ENCODE results near the gene FNBP1. TPM values are rescaled to one million over a fixed set of nuclear protein-coding genes. Genes with fewer than 3 reads are reported as not detected.

The FNBP1 gene
- total and polyA plus RNA-seq, 4 donors: 16.0 to 94.3 (median 29.5) TPM

DNA sequence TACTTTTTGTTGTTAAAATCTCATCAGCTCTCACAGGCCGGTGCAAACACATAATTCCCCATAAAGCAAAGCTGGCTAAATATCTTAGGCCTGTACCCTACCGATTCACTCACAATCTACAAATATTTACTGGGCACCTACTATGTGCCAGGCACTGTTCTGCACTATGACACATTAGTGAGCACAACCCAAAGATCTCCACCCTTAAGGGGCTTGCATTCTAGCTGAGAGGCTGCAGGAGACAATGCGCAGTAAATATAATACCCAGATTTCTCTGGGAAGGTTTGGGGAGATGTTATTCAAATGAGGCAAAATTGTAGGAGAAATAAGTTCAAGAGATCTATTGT lies 53.7 kb downstream of the FNBP1 start:
- H3K4me3 ChIP-seq: no peak overlapping the region
- H3K27ac ChIP-seq (ENCODE audit: low read depth in 1 of 2, low read length in 1 of 2): no peak overlapping the region
- WGBS, 2 donors: 67 to 96% methylated on average over 3 of the region's 3 CpGs
- no peaks in the 10 kb centered on the region for H3K27me3 ChIP-seq (ENCODE audit: control insufficient read depth in 3 of 3, insufficient read depth in 3 of 3, low read length in 2 of 3)
- H3K4me1 ChIP-seq (ENCODE audit: control insufficient read depth in 5 of 5, insufficient read depth in 5 of 5, low read length in 5 of 5): peaks cover 0 to 2% (median 0%) of the 10 kb centered on the region in 5 donors
- DNase-seq (no peak), ATAC-seq (ENCODE audit: insufficient read depth, low FRiP score) (no peak)
- no peaks in the 10 kb centered on the region for H3K9me3 ChIP-seq (ENCODE audit: control insufficient read depth in 4 of 4, insufficient read depth in 3 of 4, low read length in 3 of 4)
- TF ChIP-seq, protein P1, sequence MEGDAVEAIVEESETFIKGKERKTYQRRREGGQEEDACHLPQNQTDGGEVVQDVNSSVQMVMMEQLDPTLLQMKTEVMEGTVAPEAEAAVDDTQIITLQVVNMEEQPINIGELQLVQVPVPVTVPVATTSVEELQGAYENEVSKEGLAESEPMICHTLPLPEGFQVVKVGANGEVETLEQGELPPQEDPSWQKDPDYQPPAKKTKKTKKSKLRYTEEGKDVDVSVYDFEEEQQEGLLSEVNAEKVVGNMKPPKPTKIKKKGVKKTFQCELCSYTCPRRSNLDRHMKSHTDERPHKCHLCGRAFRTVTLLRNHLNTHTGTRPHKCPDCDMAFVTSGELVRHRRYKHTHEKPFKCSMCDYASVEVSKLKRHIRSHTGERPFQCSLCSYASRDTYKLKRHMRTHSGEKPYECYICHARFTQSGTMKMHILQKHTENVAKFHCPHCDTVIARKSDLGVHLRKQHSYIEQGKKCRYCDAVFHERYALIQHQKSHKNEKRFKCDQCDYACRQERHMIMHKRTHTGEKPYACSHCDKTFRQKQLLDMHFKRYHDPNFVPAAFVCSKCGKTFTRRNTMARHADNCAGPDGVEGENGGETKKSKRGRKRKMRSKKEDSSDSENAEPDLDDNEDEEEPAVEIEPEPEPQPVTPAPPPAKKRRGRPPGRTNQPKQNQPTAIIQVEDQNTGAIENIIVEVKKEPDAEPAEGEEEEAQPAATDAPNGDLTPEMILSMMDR (IDR thresholded peaks at IDR 0.05; ENCODE audit: control extremely low read depth, extremely low read depth): no peak
- no peak overlapping the region for H3K9ac ChIP-seq (ENCODE audit: insufficient read depth in 1 of 2, low read length in 2 of 2)
- peaks cover 0 to 5% (median 0%) of the 10 kb centered on the region in 4 donors for H3K36me3 ChIP-seq (ENCODE audit: control insufficient read depth in 4 of 4, insufficient read depth in 4 of 4, low read length in 4 of 4)

DNA sequence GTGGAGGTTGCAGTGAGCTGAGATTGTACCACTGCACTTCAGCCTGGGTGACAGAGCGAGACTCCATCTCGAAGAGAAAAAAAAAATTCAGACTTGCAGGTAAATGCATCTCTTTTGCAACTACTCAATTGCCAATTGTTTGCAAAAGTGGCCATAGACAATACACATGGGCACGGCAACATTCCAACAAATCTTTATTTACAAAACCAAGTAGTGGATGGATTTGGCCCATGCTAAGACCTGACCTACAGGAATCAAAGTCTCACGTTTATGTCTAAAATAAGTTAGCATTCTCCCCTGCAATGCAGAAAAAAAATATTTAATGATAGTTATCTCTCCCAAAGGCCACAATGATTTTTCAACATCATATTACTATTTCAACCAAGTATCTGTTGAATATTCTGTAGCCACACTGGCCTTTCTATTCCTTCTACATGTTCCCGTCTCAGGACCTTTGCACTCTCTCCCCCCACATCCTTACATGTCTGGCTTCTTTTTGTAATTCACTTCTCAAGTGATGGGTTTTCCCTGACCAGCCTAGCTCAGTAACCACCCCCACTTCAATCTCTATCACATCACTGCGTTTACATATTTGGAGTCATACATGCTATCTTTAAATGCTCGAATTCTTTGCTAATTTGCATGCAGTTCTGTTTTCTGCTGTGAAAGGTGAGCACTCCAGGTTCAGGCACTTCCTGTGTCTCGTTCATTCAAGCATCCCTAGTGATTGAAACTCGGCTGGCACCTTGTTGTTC lies 54.2 kb downstream of the FNBP1 start:
- H3K4me3 ChIP-seq: no peak overlapping the region
- peaks cover 0 to under 1% (median 0%) of the 10 kb centered on the region in 4 donors for H3K36me3 ChIP-seq (ENCODE audit: control insufficient read depth in 4 of 4, insufficient read depth in 4 of 4, low read length in 4 of 4)
- no peak overlapping the region for H3K9ac ChIP-seq (ENCODE audit: insufficient read depth in 1 of 2, low read length in 2 of 2)
- ATAC-seq (ENCODE audit: insufficient read depth, low FRiP score) (no peak), DNase-seq (no peak)
- no peak overlapping the region for H3K27ac ChIP-seq (ENCODE audit: low read depth in 1 of 2, low read length in 1 of 2)
- WGBS, 2 donors: 65 to 81% methylated on average over 9 of the region's 9 CpGs
- no peaks in the 10 kb centered on the region for H3K27me3 ChIP-seq (ENCODE audit: control insufficient read depth in 3 of 3, insufficient read depth in 3 of 3, low read length in 2 of 3)
- no peaks in the 10 kb centered on the region for H3K9me3 ChIP-seq (ENCODE audit: control insufficient read depth in 4 of 4, insufficient read depth in 3 of 4, low read length in 3 of 4)
- peaks cover 0 to 2% (median 0%) of the 10 kb centered on the region in 5 donors for H3K4me1 ChIP-seq (ENCODE audit: control insufficient read depth in 5 of 5, insufficient read depth in 5 of 5, low read length in 5 of 5)
- TF ChIP-seq, protein P1 (IDR thresholded peaks at IDR 0.05; ENCODE audit: control extremely low read depth, extremely low read depth): no peak

DNA sequence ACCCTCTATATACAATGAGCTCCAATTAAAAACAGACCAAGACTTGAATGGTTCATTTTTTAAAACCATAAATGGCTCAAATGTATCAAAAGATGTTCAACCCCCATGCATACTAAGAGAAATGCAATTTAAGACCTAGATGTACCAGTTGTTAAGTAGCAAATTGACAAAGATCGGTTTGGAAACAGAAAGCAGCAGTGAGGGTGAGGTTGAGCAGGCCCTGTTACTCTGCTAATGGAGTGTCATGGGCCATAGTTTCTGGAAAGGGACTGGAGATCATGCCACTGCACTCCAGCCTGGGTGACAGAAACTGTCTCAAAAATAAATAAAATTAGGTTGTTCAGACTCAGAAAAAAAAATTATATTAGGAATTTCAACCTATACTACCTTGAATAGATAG lies 55.0 kb downstream of the FNBP1 start:
- ATAC-seq (ENCODE audit: insufficient read depth, low FRiP score): no peak
- Histone ChIP-seq H3K27ac (ENCODE audit: low read depth in 1 of 2, low read length in 1 of 2) (no peak overlapping the region), H3K4me1 (ENCODE audit: control insufficient read depth in 5 of 5, insufficient read depth in 5 of 5, low read length in 5 of 5) (peaks cover 0 to 2% (median 0%) of the 10 kb centered on the region in 5 donors), H3K36me3 (ENCODE audit: control insufficient read depth in 4 of 4, insufficient read depth in 4 of 4, low read length in 4 of 4) (no peaks in the 10 kb centered on the region), H3K27me3 (ENCODE audit: control insufficient read depth in 3 of 3, insufficient read depth in 3 of 3, low read length in 2 of 3) (no peaks in the 10 kb centered on the region), H3K9me3 (ENCODE audit: control insufficient read depth in 4 of 4, insufficient read depth in 3 of 4, low read length in 3 of 4) (no peaks in the 10 kb centered on the region), H3K9ac (ENCODE audit: insufficient read depth in 1 of 2, low read length in 2 of 2) (no peak overlapping the region), H3K4me3 (no peak overlapping the region)
- TF ChIP-seq, protein P1 (IDR thresholded peaks at IDR 0.05; ENCODE audit: control extremely low read depth, extremely low read depth): no peak
- DNase-seq: no peak
- WGBS, 2 donors: 83 to 95% methylated on average over 1 of the region's 1 CpG
